Hematopoietic multipotent progenitor cell (in vitro differentiated cells): ENCODE data around the gene SFTA2. TPM values are rescaled to one million over a fixed set of nuclear protein-coding genes. Genes with fewer than 3 reads are reported as not detected.

ENCODE experiments used
- small RNA-seq: library from RNA; depleted of rRNA; stranded (forward); fragments of <200 nt; gene quantifications from one replicate; pipeline ENCODE3, GENCODE V24; 2012
- total RNA-seq: library from RNA; depleted of rRNA; stranded (reverse); fragments of >200 nt; gene quantifications from one replicate; pipeline ENCODE4 v1.2.3, GENCODE V29; 2012

The SFTA2 gene
- total RNA-seq, 1 donor = not detected

Small RNAs within 50 kb of the gene (small RNA-seq; reads per million reads assigned to genes)
- not detected for gene RF00019

Other genes with a start within 250 kb of the SFTA2 start
- gene PPP1R18, start 245.5 kb downstream of the SFTA2 start, total RNA-seq = 53.3 TPM
- 9.4 TPM for gene NRM, start 241.2 kb downstream of the SFTA2 start, total RNA-seq
- gene MDC1, start 214.9 kb downstream of the SFTA2 start, total RNA-seq = 14.0 TPM
- gene TUBB, start 211.8 kb downstream of the SFTA2 start, total RNA-seq = 446 TPM
- 50.6 TPM for gene FLOT1, start 189.5 kb downstream of the SFTA2 start, total RNA-seq
- 4.3 TPM for gene IER3, start 187.6 kb downstream of the SFTA2 start, total RNA-seq
- gene DDR1, start 47.7 kb downstream of the SFTA2 start, total RNA-seq = 3.0 TPM
- 19.1 TPM for gene GTF2H4, start 24.0 kb downstream of the SFTA2 start, total RNA-seq
- 15.9 TPM for gene VARS2, start 17.9 kb downstream of the SFTA2 start, total RNA-seq
- gene MUCL3, start 8.8 kb upstream of the SFTA2 start, total RNA-seq = not detected
- under 0.01 TPM for gene MUC21, start 51.5 kb upstream of the SFTA2 start, total RNA-seq
- not detected for gene MUC22, start 78.3 kb upstream of the SFTA2 start, total RNA-seq
- gene C6orf15, start 180.4 kb upstream of the SFTA2 start, total RNA-seq = not detected
- 0.27 TPM for gene PSORS1C1, start 182.6 kb upstream of the SFTA2 start, total RNA-seq
- gene CDSN, start 188.3 kb upstream of the SFTA2 start, total RNA-seq = under 0.01 TPM
- gene PSORS1C2, start 206.9 kb upstream of the SFTA2 start, total RNA-seq = not detected
- gene CCHCR1, start 225.6 kb upstream of the SFTA2 start, total RNA-seq = 21.8 TPM
- gene TCF19, start 226.4 kb upstream of the SFTA2 start, total RNA-seq = 12.4 TPM
- not detected for gene POU5F1, start 238.5 kb upstream of the SFTA2 start, total RNA-seq